ENCODE measurements around the gene KRT26. TPM values are rescaled to one million over a fixed set of nuclear protein-coding genes. Genes with fewer than 3 reads are reported as not detected.

Gene KRT26
- total RNA-seq, 1 experiment from 2014 or later: not detected

GRCh38 chr17:40777459-40777858, 5.5 kb upstream of the KRT26 start:
- Histone ChIP-seq H3K4ac (ENCODE audit: low read depth, low read length) (no peak overlapping the region), H3K23ac (ENCODE audit: insufficient read length, low read depth, low read length) (no peak overlapping the region), H3K27me3 (ENCODE audit: insufficient read depth, low read length) (no peaks in the 10 kb centered on the region), H2BK5ac (ENCODE audit: insufficient read length, low read length) (no peak overlapping the region), H4K91ac (ENCODE audit: insufficient read length, low read depth, low read length) (no peak overlapping the region), H2BK20ac (ENCODE audit: low read depth, low read length, poor library complexity, severe bottlenecking) (no peak overlapping the region), H3K9ac (ENCODE audit: extremely low read depth, insufficient read length, low read length) (no peak overlapping the region), H3K79me1 (ENCODE audit: insufficient read depth, low read depth, low read length, poor library complexity, severe bottlenecking) (no peaks in the 10 kb centered on the region), H3K4me2 (ENCODE audit: insufficient read depth, insufficient read length, low read length) (no peak overlapping the region), H3K14ac (ENCODE audit: insufficient read depth, low read length) (no peak overlapping the region), H4K8ac (replicated peaks; ENCODE audit: insufficient read length, low read depth, low read length) (no peak overlapping the region), H3K4me1 (ENCODE audit: insufficient read depth, low read length) (no peaks in the 10 kb centered on the region), H4K20me1 (ENCODE audit: control insufficient read depth, insufficient read depth, insufficient read length) (no peaks in the 10 kb centered on the region), H2AFZ (ENCODE audit: low read length) (no peak overlapping the region), H2AK5ac (ENCODE audit: insufficient read length, low read length) (no peak overlapping the region), H2BK12ac (ENCODE audit: insufficient read length, low read depth, low read length) (no peak overlapping the region), H2BK15ac (ENCODE audit: low read depth, low read length) (no peak overlapping the region), H3K27ac (ENCODE audit: insufficient read length, low read depth, low read length) (no peak overlapping the region), H3K56ac (ENCODE audit: insufficient read length, low read depth, low read length) (no peak overlapping the region), H3K9me3 (ENCODE audit: control insufficient read depth, low read depth, low read length) (no peaks in the 10 kb centered on the region), H3K23me2 (ENCODE audit: insufficient read length, low read depth, low read length, poor library complexity, severe bottlenecking) (no peaks in the 10 kb centered on the region), H3T11ph (ENCODE audit: low read length) (no peak overlapping the region), H3K18ac (ENCODE audit: insufficient read length, low read depth, low read length) (no peak overlapping the region), H3K79me2 (ENCODE audit: insufficient read depth, low read length) (no peaks in the 10 kb centered on the region), H4K5ac (ENCODE audit: insufficient read length, low read depth, low read length) (no peak overlapping the region), H2BK120ac (ENCODE audit: low read depth, low read length, poor library complexity, severe bottlenecking) (no peak overlapping the region)
- TF ChIP-seq, protein P1, sequence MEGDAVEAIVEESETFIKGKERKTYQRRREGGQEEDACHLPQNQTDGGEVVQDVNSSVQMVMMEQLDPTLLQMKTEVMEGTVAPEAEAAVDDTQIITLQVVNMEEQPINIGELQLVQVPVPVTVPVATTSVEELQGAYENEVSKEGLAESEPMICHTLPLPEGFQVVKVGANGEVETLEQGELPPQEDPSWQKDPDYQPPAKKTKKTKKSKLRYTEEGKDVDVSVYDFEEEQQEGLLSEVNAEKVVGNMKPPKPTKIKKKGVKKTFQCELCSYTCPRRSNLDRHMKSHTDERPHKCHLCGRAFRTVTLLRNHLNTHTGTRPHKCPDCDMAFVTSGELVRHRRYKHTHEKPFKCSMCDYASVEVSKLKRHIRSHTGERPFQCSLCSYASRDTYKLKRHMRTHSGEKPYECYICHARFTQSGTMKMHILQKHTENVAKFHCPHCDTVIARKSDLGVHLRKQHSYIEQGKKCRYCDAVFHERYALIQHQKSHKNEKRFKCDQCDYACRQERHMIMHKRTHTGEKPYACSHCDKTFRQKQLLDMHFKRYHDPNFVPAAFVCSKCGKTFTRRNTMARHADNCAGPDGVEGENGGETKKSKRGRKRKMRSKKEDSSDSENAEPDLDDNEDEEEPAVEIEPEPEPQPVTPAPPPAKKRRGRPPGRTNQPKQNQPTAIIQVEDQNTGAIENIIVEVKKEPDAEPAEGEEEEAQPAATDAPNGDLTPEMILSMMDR (conservative IDR thresholded peaks at IDR 0.05): no peak
- no peaks in the 10 kb centered on the region for H3K4me1 Mint-ChIP-seq
- H3K36me3 Mint-ChIP-seq (ENCODE audit: insufficient read depth in 1 of 3, low read depth in 3 of 3): no peaks in the 10 kb centered on the region
- no peak for DNase-seq
- H3K27me3 Mint-ChIP-seq (ENCODE audit: low read depth): peaks cover 23% of the 10 kb centered on the region
- H3K9me3 Mint-ChIP-seq: no peaks in the 10 kb centered on the region
- no peak overlapping the region for H3K4me3 Mint-ChIP-seq
- WGBS (ENCODE audit: extremely low coverage, insufficient read length, low lambda C conversion rate): no CpG with 5 or more reads among the region's 7 CpGs
- no peak overlapping the region for H3K27ac Mint-ChIP-seq
